ENCODE results near the gene TRIM36. TPM values are rescaled to one million over a fixed set of nuclear protein-coding genes. Genes with fewer than 3 reads are reported as not detected.

The TRIM36 gene
- total RNA-seq, 6 experiments from 2014 or later: 0.39 to 3.6 (median 0.67) TPM

DNA sequence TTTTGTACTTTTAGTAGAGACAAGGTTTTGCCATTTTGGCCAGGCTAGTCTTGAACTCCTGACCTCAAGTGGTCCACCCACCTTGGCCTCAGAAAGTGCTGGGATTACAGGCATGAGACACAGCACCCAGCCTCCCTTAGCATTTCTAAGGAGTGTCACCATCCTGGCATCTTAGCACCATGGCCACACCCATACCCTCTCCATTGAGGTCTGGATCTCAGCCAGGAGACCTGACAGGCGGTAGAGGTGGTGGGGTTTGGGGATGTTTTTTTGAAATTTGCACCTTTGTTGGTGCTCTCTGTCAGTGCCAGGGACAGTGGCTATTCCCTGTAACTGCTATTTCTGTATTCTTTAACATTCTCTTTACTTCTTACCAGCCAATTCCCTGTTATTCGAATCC is 72.5 kb downstream of the TRIM36 start:
- H3K9me3 ChIP-seq: no peaks in the 10 kb centered on the region
- TF ChIP-seq POLR2A (IDR thresholded peaks at IDR 0.05): no peak
- TF ChIP-seq, protein P1, sequence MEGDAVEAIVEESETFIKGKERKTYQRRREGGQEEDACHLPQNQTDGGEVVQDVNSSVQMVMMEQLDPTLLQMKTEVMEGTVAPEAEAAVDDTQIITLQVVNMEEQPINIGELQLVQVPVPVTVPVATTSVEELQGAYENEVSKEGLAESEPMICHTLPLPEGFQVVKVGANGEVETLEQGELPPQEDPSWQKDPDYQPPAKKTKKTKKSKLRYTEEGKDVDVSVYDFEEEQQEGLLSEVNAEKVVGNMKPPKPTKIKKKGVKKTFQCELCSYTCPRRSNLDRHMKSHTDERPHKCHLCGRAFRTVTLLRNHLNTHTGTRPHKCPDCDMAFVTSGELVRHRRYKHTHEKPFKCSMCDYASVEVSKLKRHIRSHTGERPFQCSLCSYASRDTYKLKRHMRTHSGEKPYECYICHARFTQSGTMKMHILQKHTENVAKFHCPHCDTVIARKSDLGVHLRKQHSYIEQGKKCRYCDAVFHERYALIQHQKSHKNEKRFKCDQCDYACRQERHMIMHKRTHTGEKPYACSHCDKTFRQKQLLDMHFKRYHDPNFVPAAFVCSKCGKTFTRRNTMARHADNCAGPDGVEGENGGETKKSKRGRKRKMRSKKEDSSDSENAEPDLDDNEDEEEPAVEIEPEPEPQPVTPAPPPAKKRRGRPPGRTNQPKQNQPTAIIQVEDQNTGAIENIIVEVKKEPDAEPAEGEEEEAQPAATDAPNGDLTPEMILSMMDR (IDR thresholded peaks at IDR 0.05): no peak

DNA sequence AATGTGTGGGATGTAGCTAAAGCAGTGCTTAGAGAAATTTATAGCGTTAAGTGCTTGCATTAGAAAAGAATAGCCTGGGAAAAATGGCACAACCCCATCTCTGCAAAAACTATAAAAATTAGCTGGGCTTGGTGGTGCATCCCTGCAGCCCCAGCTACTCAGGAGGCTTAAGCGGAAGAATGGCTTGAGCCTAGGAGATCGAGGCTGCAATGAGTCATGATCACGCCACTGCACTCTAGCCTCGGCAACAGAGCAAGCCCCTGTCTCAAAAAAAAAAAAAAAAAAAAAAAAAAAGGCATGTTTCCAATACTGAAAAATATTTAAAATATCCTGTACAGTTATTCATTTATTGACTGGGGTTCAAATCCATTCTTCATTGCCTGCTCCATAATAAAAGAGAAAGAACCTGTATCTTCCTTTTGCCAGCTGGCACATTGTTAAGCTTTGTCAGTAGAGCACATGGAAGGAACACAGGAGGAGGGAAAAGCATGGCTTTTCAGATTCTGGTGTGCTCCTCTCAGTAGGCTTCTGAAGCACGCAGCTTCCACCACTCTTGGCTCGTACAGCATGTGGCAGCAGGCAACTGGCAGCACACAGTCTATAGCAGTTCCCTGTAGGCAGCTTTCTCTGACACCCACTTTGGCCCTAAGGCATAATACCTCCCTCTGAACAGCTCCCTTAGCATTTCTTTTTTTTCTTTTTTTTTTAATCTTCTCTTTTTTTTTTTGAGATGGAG is 73.5 kb downstream of the TRIM36 start:
- TF ChIP-seq, protein P1 (IDR thresholded peaks at IDR 0.05): no peak
- TF ChIP-seq POLR2A (IDR thresholded peaks at IDR 0.05): no peak
- ATAC-seq: no peak

More for the DNA sequence above, 72.5 kb downstream of the TRIM36 start:
- no peak for DNase-seq
- no peak for ATAC-seq
- Histone ChIP-seq H3K36me3 (no peaks in the 10 kb centered on the region), H3K27ac (no peak overlapping the region), H3K4me3 (no peak overlapping the region), H3K4me1 (no peaks in the 10 kb centered on the region), H3K27me3 (no peaks in the 10 kb centered on the region)
- intact Hi-C loops (cut with DNase I): loop anchor here in 1 of 2 donors (5.0 kb wide), 1 partner anchor 150 kb away; no protein-coding TSS in a partner anchor
- 39% methylated on average over 2 of the region's 2 CpGs for WGBS (ENCODE audit: insufficient coverage, low coverage, low lambda C conversion rate, missing lambda C conversion rate)

DNA sequence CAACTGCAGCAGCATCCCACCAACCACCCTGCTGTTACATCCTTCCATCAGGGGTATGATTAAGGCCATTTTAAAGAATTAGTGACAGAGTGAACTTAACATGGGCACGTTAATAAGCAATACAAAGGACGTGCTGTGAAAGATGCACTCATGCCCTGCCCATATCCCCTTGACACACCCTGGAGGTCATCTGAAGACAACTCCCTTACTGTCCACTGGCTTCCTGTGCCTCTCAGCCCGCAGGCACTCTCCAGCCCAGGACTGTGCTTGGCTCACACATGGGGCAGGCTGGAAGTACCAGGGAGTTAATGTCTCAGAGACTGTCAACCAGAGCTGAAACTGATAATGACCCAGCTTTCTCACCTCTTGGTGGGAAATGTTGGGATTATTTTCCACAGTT is 81.8 kb downstream of the TRIM36 start:
- TF ChIP-seq, protein P1 (IDR thresholded peaks at IDR 0.05): no peak
- TF ChIP-seq POLR2A (IDR thresholded peaks at IDR 0.05): no peak
- DNase-seq (no peak), ATAC-seq (no peak)
- Histone ChIP-seq H3K9me3 (no peaks in the 10 kb centered on the region), H3K4me1 (no peaks in the 10 kb centered on the region), H3K27me3 (no peaks in the 10 kb centered on the region), H3K36me3 (no peaks in the 10 kb centered on the region), H3K4me3 (no peak overlapping the region), H3K27ac (no peak overlapping the region)
- 0% methylated on average over 1 of the region's 3 CpGs for WGBS (ENCODE audit: insufficient coverage, low coverage, low lambda C conversion rate, missing lambda C conversion rate)
- intact Hi-C loops (cut with DNase I): no loop called here

More for the DNA sequence above, 73.5 kb downstream of the TRIM36 start:
- no peaks in the 10 kb centered on the region for H3K9me3 ChIP-seq
- H3K36me3 ChIP-seq: no peaks in the 10 kb centered on the region
- H3K27ac ChIP-seq: no peak overlapping the region
- intact Hi-C loops (cut with DNase I): loop anchor here in 1 of 2 donors (5.0 kb wide), 1 partner anchor 151 kb away; no protein-coding TSS in a partner anchor
- 45% methylated on average over 6 of the region's 7 CpGs for WGBS (ENCODE audit: insufficient coverage, low coverage, low lambda C conversion rate, missing lambda C conversion rate)
- DNase-seq: no peak
- no peaks in the 10 kb centered on the region for H3K27me3 ChIP-seq
- no peaks in the 10 kb centered on the region for H3K4me1 ChIP-seq
- H3K4me3 ChIP-seq: no peak overlapping the region

DNA sequence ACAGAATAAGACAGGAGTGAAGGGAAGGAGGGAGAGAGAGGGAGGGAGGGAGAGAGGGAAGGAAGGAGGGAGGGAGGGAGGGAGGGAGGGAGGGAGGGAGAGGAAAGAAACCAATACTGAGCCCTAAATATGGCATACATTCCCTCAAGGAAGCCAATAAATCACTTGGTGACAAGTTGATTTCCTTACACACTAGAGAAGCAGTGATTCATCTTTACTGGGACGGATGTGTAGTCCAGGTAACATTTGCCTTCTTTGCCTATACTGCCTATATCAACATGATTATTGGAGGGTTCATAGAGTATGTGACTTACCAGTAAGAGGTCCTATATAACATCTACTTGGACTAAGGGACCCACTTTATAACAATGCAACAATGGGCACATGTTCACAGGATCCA is 83.2 kb downstream of the TRIM36 start:
- WGBS (ENCODE audit: insufficient coverage, low coverage, low lambda C conversion rate, missing lambda C conversion rate): 67% methylated on average over 1 of the region's 1 CpG
- intact Hi-C loops (cut with DNase I): no loop called here
- H3K27me3 ChIP-seq: no peaks in the 10 kb centered on the region
- no peak for ATAC-seq
- H3K36me3 ChIP-seq: no peaks in the 10 kb centered on the region
- no peak for DNase-seq
- TF ChIP-seq POLR2A (IDR thresholded peaks at IDR 0.05): no peak
- TF ChIP-seq, protein P1 (IDR thresholded peaks at IDR 0.05): no peak
- no peaks in the 10 kb centered on the region for H3K4me1 ChIP-seq
- H3K4me3 ChIP-seq: no peak overlapping the region
- H3K27ac ChIP-seq: no peak overlapping the region
- H3K9me3 ChIP-seq: no peaks in the 10 kb centered on the region
